HAP-1 (cell line): Measurements from ENCODE around the gene MPP7.

Experiments used
- DNase-seq, 2 experiments: peaks; one replicate each; pipeline ENCODE4 v3.0.0-alpha.2; 2016 to 2020; ENCODE audit warnings: low spot score in 2 of 2
- H3K27me3 ChIP-seq: fragments of 250-450 bp; sonication (Bioruptor Pico); 2 replicates; pipeline ENCODE4 v1.5.1; 2020; ENCODE audit warnings: low read depth, mild to moderate bottlenecking, moderate library complexity
- H3K36me3 ChIP-seq: fragments of 250-450 bp; sonication (Bioruptor Pico); replicated peaks from 2 replicates; pipeline ENCODE4 v1.5.1; 2020; ENCODE audit warnings: mild to moderate bottlenecking
- H3K4me1 ChIP-seq: fragments of 250-450 bp; sonication (Bioruptor Pico); 2 replicates; pipeline ENCODE4 v1.5.1; 2020; ENCODE audit warnings: mild to moderate bottlenecking
- H3K4me3 ChIP-seq: fragments of 250-450 bp; sonication (Bioruptor Pico); 2 replicates; pipeline ENCODE4 v1.5.1; 2020; ENCODE audit warnings: mild to moderate bottlenecking, moderate library complexity
- H3K9me3 ChIP-seq: fragments of 250-450 bp; sonication (Bioruptor Pico); 2 replicates; pipeline ENCODE4 v1.5.1; 2020; ENCODE audit warnings: mild to moderate bottlenecking, moderate library complexity
- in situ Hi-C: fragments of 300-500 bp; cut with MboI; formaldehyde crosslinking; loops from 3 replicates; pipeline ENCODE4 v1.14.3; 2020; ENCODE audit warnings: low sequenced_read_pairs, inconsistent platforms, mixed read lengths

The MPP7 gene

DNA sequence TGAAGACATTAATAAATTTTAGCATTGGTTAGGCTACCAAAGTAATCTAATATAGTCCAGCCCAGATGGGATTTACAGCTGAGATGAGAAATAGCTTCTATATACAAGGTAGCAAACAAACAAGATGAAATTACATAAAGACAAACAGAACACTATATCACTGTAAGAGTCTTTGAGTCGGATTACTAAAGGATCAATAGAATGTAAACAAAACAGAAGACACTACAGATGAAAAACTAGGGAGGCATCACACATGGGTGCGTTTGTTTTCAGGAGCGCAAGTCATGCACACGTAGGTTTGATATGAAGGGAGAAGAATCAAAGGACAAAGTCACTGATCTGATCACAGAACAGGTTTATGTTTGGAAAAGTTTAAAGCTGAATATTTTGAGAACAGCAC is 26.5 kb downstream of the MPP7 start:
- H3K27me3 ChIP-seq = no peaks in the 10 kb centered on the region; the same call in 1 of the 2 replicates
- no peak for DNase-seq
- no peaks in the 10 kb centered on the region for H3K36me3 ChIP-seq
- in situ Hi-C loops = no loop called here
- 0 out of 2 replicates have a peak, but pooled peaks cover 3% of the 10 kb centered on the region for H3K4me1 ChIP-seq
- no peak overlapping the region for H3K4me3 ChIP-seq
- no peaks in the 10 kb centered on the region for H3K9me3 ChIP-seq

DNA sequence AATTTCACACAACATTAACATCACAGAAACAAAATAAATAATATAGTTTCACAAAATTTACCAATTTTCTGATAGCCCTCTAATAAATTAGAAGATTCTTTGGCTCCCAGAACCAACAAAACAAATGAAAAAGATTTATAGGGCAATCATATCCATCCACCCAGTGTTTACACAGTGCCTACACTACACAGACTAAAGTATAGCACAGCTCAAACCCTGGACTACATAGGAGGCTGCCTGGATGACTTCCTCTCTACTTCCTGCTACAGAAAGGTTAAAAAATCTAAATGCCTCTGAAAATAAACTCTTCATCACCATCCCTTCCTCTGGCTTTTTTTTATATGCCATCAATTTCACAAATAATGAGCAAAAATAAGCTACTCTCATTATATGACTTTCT is 28.4 kb downstream of the MPP7 start:
- Histone ChIP-seq H3K9me3 (no peaks in the 10 kb centered on the region), H3K36me3 (no peaks in the 10 kb centered on the region), H3K4me3 (no peak overlapping the region), H3K4me1 (0 out of 2 replicates have a peak, but pooled peaks cover 3% of the 10 kb centered on the region), H3K27me3 (no peaks in the 10 kb centered on the region; the same call in 1 of the 2 replicates)
- DNase-seq = no peak
- in situ Hi-C loops = no loop called here

DNA sequence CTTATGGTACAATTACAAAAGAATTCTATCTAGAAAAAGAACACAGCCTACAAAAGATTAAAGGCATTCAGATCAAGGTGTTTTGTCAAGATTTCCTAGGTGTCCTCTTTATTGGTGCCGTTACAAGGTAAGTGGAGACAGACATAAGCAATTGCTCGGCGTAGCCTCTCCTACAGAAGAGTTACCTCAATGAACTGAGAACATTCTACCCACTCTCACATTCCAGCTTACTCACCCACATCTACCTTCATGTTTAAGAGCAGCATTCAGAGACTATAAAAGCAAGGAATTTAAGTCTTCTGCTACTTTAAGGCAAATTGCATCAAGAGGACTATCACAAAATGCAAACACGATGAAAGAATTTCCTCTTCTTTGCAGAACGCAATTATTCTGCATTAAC is 29.5 kb downstream of the MPP7 start:
- DNase-seq = no peak
- no peaks in the 10 kb centered on the region for H3K9me3 ChIP-seq
- H3K27me3 ChIP-seq = no peaks in the 10 kb centered on the region; the same call in 1 of the 2 replicates
- H3K4me1 ChIP-seq = 0 out of 2 replicates have a peak, but pooled peaks cover 3% of the 10 kb centered on the region
- in situ Hi-C loops = no loop called here
- H3K36me3 ChIP-seq = no peaks in the 10 kb centered on the region
- H3K4me3 ChIP-seq = no peak overlapping the region

- no peak for DNase-seq
- Histone ChIP-seq H3K27me3 (no peaks in the 10 kb centered on the region; the same call in 1 of the 2 replicates), H3K9me3 (no peaks in the 10 kb centered on the region), H3K36me3 (no peaks in the 10 kb centered on the region), H3K4me1 (no peaks in the 10 kb centered on the region), H3K4me3 (no peak overlapping the region)
- in situ Hi-C loops = no loop called here
Measured at GRCh38 chr10:28269842-28270456, 32.9 kb downstream of the MPP7 start.

DNA sequence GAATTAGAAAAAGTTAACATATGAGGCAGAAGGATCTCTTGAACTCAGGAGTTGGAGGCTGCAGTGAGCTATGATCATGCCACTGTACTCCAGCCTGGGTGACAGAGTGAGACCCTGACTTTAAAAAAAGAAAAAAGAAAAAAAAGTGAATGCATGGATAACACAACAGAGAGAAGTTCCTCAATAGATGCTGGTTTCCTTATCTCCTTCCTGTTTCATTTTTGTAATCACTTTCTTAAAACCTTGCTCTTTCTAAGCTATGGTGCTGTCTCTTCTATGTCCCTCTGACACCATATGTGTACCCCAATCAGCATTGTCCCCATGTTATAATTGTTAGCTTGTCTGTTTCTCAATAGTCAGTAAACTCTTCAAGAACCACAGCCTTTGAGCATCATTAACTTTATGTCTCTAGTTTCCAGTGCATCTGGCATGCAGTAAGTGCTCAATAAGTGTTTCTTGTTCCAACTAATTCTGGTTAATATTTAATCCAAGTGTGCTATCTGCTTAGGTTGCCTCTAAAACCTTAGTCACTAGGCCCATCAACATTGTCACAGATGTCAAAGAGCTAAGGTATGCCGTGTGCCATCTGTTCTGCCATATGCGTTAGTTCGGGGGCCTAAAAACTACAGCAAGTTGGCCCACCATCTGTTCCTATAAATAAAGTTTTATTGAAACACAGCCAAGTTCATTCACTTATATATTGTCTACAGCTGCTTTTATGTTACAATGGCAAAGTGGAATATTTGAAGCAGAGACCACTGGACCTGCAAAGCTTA is 36.2 kb downstream of the MPP7 start:
- no peaks in the 10 kb centered on the region for H3K27me3 ChIP-seq
- no peak overlapping the region for H3K4me3 ChIP-seq
- H3K9me3 ChIP-seq = no peaks in the 10 kb centered on the region
- no peaks in the 10 kb centered on the region for H3K4me1 ChIP-seq
- no peaks in the 10 kb centered on the region for H3K36me3 ChIP-seq
- no peak for DNase-seq
- in situ Hi-C loops = no loop called here

GRCh38 chr10:28263136-28263857 is 39.6 kb downstream of the MPP7 start:
- no peaks in the 10 kb centered on the region for H3K36me3 ChIP-seq
- H3K4me3 ChIP-seq = no peak overlapping the region
- no peaks in the 10 kb centered on the region for H3K4me1 ChIP-seq
- no peak for DNase-seq
- no peaks in the 10 kb centered on the region for H3K9me3 ChIP-seq
- no peaks in the 10 kb centered on the region for H3K27me3 ChIP-seq
- in situ Hi-C loops = no loop called here

DNA sequence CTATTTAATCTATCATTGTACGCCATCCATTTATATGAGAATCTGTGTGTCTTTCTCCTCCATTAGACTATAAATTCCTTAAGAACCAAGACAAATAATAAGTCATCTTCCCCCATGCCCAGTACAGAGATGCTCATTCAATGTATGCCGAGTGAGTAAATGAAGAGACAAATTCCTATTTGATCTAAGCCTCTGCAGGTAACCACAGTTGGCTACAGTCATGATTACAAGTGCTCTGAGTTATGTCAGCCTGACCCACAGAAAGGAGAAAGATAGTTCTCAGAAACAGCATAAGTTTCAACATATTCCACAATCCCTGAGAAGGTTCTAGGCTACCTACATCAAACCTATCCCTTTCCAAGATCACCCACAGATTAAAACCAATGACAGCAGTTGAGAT is 46.1 kb downstream of the MPP7 start:
- Histone ChIP-seq H3K27me3 (0 out of 2 replicates have a peak, but pooled peaks cover 3% of the 10 kb centered on the region), H3K4me3 (no peak overlapping the region), H3K4me1 (peaks cover 3% of the 10 kb centered on the region; the same call in 1 of the 2 replicates), H3K9me3 (no peaks in the 10 kb centered on the region), H3K36me3 (no peaks in the 10 kb centered on the region)
- no peak for DNase-seq
- in situ Hi-C loops = no loop called here

- in situ Hi-C loops = loop anchor here (5.0 kb wide), 1 partner anchor 123 kb away; no protein-coding TSS in a partner anchor
- H3K9me3 ChIP-seq = no peaks in the 10 kb centered on the region
- no peaks in the 10 kb centered on the region for H3K36me3 ChIP-seq
- H3K4me1 ChIP-seq = peaks cover 3% of the 10 kb centered on the region; the same call in 1 of the 2 replicates
- 0 out of 2 replicates have a peak, but pooled peaks cover 3% of the 10 kb centered on the region for H3K27me3 ChIP-seq
- DNase-seq = no peak
- H3K4me3 ChIP-seq = no peak overlapping the region
Measured at GRCh38 chr10:28254290-28254985, 48.4 kb downstream of the MPP7 start.

DNA sequence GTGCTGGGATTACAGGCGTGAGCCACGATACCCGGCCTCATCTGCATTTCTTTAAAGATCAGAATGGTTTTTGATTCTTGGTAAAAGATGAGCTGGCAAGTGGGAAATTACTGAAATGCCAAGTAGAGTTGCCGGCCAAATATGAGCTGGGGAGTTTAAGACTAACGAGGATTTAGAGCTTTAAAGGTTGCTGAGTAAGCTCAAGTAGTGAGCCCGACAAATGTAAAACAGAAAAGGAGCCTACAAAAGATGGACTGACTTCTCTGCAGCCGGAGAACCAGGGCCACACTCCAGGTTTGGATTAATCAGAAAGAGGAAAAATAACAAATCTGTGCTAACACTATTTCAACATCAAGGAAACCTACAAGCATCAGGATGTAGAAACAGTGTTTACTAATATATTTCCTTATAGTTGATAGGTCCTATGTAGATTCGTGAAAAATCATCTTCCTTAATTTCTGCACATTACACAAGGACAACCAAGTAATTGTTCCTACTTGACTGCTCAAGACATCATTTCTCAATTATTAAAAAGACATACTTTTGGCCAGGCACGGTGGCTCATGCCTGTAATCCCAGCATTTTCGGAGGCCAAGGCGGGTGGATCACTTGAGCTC is 49.6 kb downstream of the MPP7 start:
- Histone ChIP-seq H3K27me3 (0 out of 2 replicates have a peak, but pooled peaks cover 3% of the 10 kb centered on the region), H3K9me3 (no peaks in the 10 kb centered on the region), H3K4me3 (no peak overlapping the region), H3K36me3 (no peaks in the 10 kb centered on the region), H3K4me1 (peaks cover 3% of the 10 kb centered on the region; the same call in 1 of the 2 replicates)
- no peak for DNase-seq
- in situ Hi-C loops = loop anchor here (5.0 kb wide), 1 partner anchor 124 kb away; no protein-coding TSS in a partner anchor
